Keratinocyte (primary cell): ENCODE data around the gene MRM2. TPM values are rescaled to one million over a fixed set of nuclear protein-coding genes. Genes with fewer than 3 reads are reported as not detected.

ENCODE experiments used
- DNase-seq: peaks from one replicate; pipeline ENCODE4 v3.0.0-alpha.2; 2011; ENCODE audit warnings: low read depth, missing footprints, low spot score
- FAIRE-seq: peaks from 2 replicates; lab custom pipeline; 2011; peaks lifted over from hg19 to GRCh38; lab: Jason Lieb, UNC
- H2AFZ ChIP-seq: 2 replicates; pipeline ENCODE4 v1.6.0; 2012; ENCODE audit warnings: low read length, control low read depth, inconsistent platforms; ENCODE audit not compliant: control insufficient read depth
- H3K27ac ChIP-seq: 2 replicates; pipeline ENCODE4 v1.5.1; 2011; ENCODE audit warnings: low read length; ENCODE audit not compliant: control insufficient read depth, insufficient read depth
- H3K27me3 ChIP-seq: 3 replicates; pipeline ENCODE4 v1.6.0; 2011; ENCODE audit warnings: low read length; ENCODE audit not compliant: control insufficient read depth, insufficient read depth; ENCODE audit errors: extremely low read depth
- H3K36me3 ChIP-seq, 2 experiments: 2 replicates in 1 of 2; 3 replicates in 1 of 2; pipeline ENCODE4 v1.5.1; 2011; ENCODE audit warnings: low read length in 2 of 2, mild to moderate bottlenecking in 1 of 2; ENCODE audit not compliant: control insufficient read depth in 2 of 2, insufficient read depth in 2 of 2; ENCODE audit errors: extremely low read depth in 1 of 2
- H3K4me1 ChIP-seq: 3 replicates; pipeline ENCODE4 v1.5.1; 2011; ENCODE audit warnings: low read length; ENCODE audit not compliant: control insufficient read depth, insufficient read depth; ENCODE audit errors: extremely low read depth
- H3K4me2 ChIP-seq: 3 replicates; pipeline ENCODE4 v1.6.0; 2011; ENCODE audit warnings: low read depth, low read length; ENCODE audit not compliant: control insufficient read depth, insufficient read depth; ENCODE audit errors: extremely low read depth
- H3K4me3 ChIP-seq, 3 experiments: fragments of 200-600 bp in 1 of 3; sonication (generic) in 1 of 3; 2 replicates in 2 of 3; 3 replicates in 1 of 3; pipeline ENCODE4 v1.5.1; 2011 to 2016; ENCODE audit warnings: low read length in 3 of 3, mild to moderate bottlenecking in 3 of 3, control low read depth in 2 of 3, inconsistent platforms in 1 of 3, low read depth in 1 of 3, mixed read lengths in 1 of 3, mixed run types in 1 of 3, moderate library complexity in 1 of 3; ENCODE audit not compliant: control insufficient read depth in 2 of 3, insufficient read depth in 2 of 3; ENCODE audit errors: extremely low read depth in 1 of 3
- H3K79me2 ChIP-seq: 2 replicates; pipeline ENCODE4 v1.6.0; 2012; ENCODE audit warnings: low read length; ENCODE audit not compliant: control insufficient read depth, insufficient read depth
- H3K9ac ChIP-seq: 3 replicates; pipeline ENCODE4 v1.6.0; 2011; ENCODE audit warnings: low read length; ENCODE audit not compliant: control insufficient read depth, insufficient read depth; ENCODE audit errors: extremely low read depth
- H3K9me1 ChIP-seq: 3 replicates; pipeline ENCODE4 v1.6.0; 2011; ENCODE audit warnings: low read length; ENCODE audit not compliant: control insufficient read depth, insufficient read depth; ENCODE audit errors: extremely low read depth
- H3K9me3 ChIP-seq: 2 replicates; pipeline ENCODE4 v1.5.1; 2012; ENCODE audit warnings: low read depth, low read length; ENCODE audit not compliant: control insufficient read depth
- H4K20me1 ChIP-seq: 3 replicates; pipeline ENCODE4 v1.6.0; 2011; ENCODE audit warnings: low read length; ENCODE audit not compliant: control insufficient read depth, insufficient read depth; ENCODE audit errors: extremely low read depth
- CTCF ChIP-seq, 3 experiments: IDR thresholded peaks in 1 of 3; conservative IDR thresholded peaks in 1 of 3; optimal IDR thresholded peaks in 1 of 3; 2 replicates in 2 of 3; 3 replicates in 1 of 3; pipeline versions ENCODE3 to v1.5.1; 2011; ENCODE audit warnings: low read length in 3 of 3, mild to moderate bottlenecking in 3 of 3, moderate library complexity in 2 of 3, control low read depth in 1 of 3, inconsistent platforms in 1 of 3; ENCODE audit not compliant: insufficient read depth in 2 of 3; ENCODE audit errors: extremely low read depth in 1 of 3
- EZH2 ChIP-seq: IDR thresholded peaks from one replicate; pipeline ENCODE4 v1.6.1; 2012; ENCODE audit warnings: inconsistent platforms, mild to moderate bottlenecking, low read length, moderate library complexity
- dilution Hi-C: fragments of 300-500 bp; cut with MboI; formaldehyde crosslinking; loops from one replicate; pipeline ENCODE4 v1.7.0; 2020; ENCODE audit warnings: low sequenced_read_pairs; ENCODE audit not compliant: extremely low pct_ligation_motif_present
- polyA plus RNA-seq, 5 experiments: library from polyadenylated mRNA; depleted of rRNA in 3 of 5; stranded (reverse) in 3 of 5; stranded (forward) in 1 of 5; unstranded in 1 of 5; fragments of >200 nt; gene quantifications; 1 replicate in 1 of 5; 2 replicates in 3 of 5; 3 replicates in 1 of 5; pipeline versions ENCODE4 v1.2.1 to v1.2.3, GENCODE V29; 2011 to 2012; ENCODE audit warnings: missing spikeins in 2 of 5, low read depth in 1 of 5, low replicate concordance in 1 of 5

The MRM2 gene
- polyA plus RNA-seq, 1 donor (not counting 4 experiments of a cell fraction or from before 2014, with no cell fraction given) = 21.5 TPM

GRCh38 chr7:2229467-2229866, 12.5 kb downstream of the MRM2 start:
- no peak for DNase-seq

GRCh38 chr7:2228921-2229320, 13.1 kb downstream of the MRM2 start:
- dilution Hi-C loops = no loop called here
- H3K36me3 ChIP-seq = peaks cover 10 to 22% of the 10 kb centered on the region in 2 experiments

More at GRCh38 chr7:2229467-2229866, 12.5 kb downstream of the MRM2 start:
- H3K27ac ChIP-seq = no peak overlapping the region
- no peak overlapping the region for H3K9ac ChIP-seq
- H4K20me1 ChIP-seq = peaks cover 4% of the 10 kb centered on the region
- peaks cover 26% of the 10 kb centered on the region for H3K4me1 ChIP-seq
- no peak overlapping the region for H2AFZ ChIP-seq
- H3K4me3 ChIP-seq = no peak overlapping the region
- H3K27me3 ChIP-seq = no peaks in the 10 kb centered on the region
- no peak overlapping the region for H3K4me2 ChIP-seq
- TF ChIP-seq CTCF (optimal IDR thresholded peaks at IDR 0.05 in 1 of 3, IDR thresholded peaks at IDR 0.05 in 1 of 3, conservative IDR thresholded peaks at IDR 0.05 in 1 of 3; ENCODE audit: extremely low read depth in 1 of 3, insufficient read depth in 2 of 3, low read length in 3 of 3) = no peak
- TF ChIP-seq EZH2 = no peak
- FAIRE-seq = no peak
- no peaks in the 10 kb centered on the region for H3K9me3 ChIP-seq
- no peaks in the 10 kb centered on the region for H3K9me1 ChIP-seq
- dilution Hi-C loops = no loop called here
- H3K79me2 ChIP-seq = peaks cover 40% of the 10 kb centered on the region
- H3K36me3 ChIP-seq = peaks cover 10 to 17% of the 10 kb centered on the region in 2 experiments

More at GRCh38 chr7:2228921-2229320, 13.1 kb downstream of the MRM2 start:
- Histone ChIP-seq H3K9me1 (no peaks in the 10 kb centered on the region), H3K4me3 (no peak overlapping the region), H4K20me1 (peaks cover 4% of the 10 kb centered on the region), H3K9ac (no peak overlapping the region), H3K4me1 (peaks cover 31% of the 10 kb centered on the region), H2AFZ (no peak overlapping the region), H3K4me2 (no peak overlapping the region), H3K27ac (no peak overlapping the region), H3K27me3 (no peaks in the 10 kb centered on the region), H3K79me2 (peaks cover 42% of the 10 kb centered on the region), H3K9me3 (no peaks in the 10 kb centered on the region)
- FAIRE-seq (no peak), DNase-seq (no peak)
- TF ChIP-seq EZH2 (no peak), CTCF (optimal IDR thresholded peaks at IDR 0.05 in 1 of 3, IDR thresholded peaks at IDR 0.05 in 1 of 3, conservative IDR thresholded peaks at IDR 0.05 in 1 of 3; ENCODE audit: extremely low read depth in 1 of 3, insufficient read depth in 2 of 3, low read length in 3 of 3) (no peak)
